NK-92 treated with Interleukin-12 subunit alpha and Interleukin-12 subunit beta, amount 100 ng/mL, for 24 hours (cell line): ENCODE results near the gene OSBPL9.
"Not testable (repeated sequence)": the region's sequence is repeated elsewhere in the genome, so short reads cannot be mapped to it uniquely, and the experiment has no call there.

Experiments
- DNase-seq: peaks from one replicate; lab custom pipeline; 2025; lab: John Stamatoyannopoulos, UW

Gene OSBPL9

GRCh38 chr1:51636764-51637522, 20.1 kb downstream of the OSBPL9 start:
- DNase-seq = no peak

GRCh38 chr1:51638350-51638749, 21.5 kb downstream of the OSBPL9 start:
- no peak for DNase-seq

- no peak for DNase-seq
Measured at GRCh38 chr1:51639694-51640093, 22.8 kb downstream of the OSBPL9 start.

GRCh38 chr1:51641096-51641495, 24.2 kb downstream of the OSBPL9 start:
- DNase-seq = no peak

GRCh38 chr1:51642739-51643142, 25.8 kb downstream of the OSBPL9 start:
- no peak for DNase-seq

GRCh38 chr1:51643362-51643761, 26.5 kb downstream of the OSBPL9 start:
- no peak for DNase-seq

- no peak for DNase-seq
Measured at GRCh38 chr1:51644020-51644419, 27.1 kb downstream of the OSBPL9 start.

- no peak for DNase-seq
Measured at GRCh38 chr1:51644533-51645197, 27.8 kb downstream of the OSBPL9 start.

GRCh38 chr1:51646592-51646991, 29.7 kb downstream of the OSBPL9 start:
- DNase-seq = not testable (repeated sequence)

- DNase-seq = no peak
Measured at GRCh38 chr1:51648180-51649109, 31.6 kb downstream of the OSBPL9 start.

GRCh38 chr1:51649593-51650091, 32.8 kb downstream of the OSBPL9 start:
- no peak for DNase-seq

GRCh38 chr1:51650198-51650597, 33.3 kb downstream of the OSBPL9 start:
- DNase-seq = no peak

GRCh38 chr1:51651552-51651942, 34.7 kb downstream of the OSBPL9 start:
- no peak for DNase-seq

- no peak for DNase-seq
Measured at GRCh38 chr1:51652599-51652998, 35.7 kb downstream of the OSBPL9 start.

GRCh38 chr1:51653127-51653526, 36.2 kb downstream of the OSBPL9 start:
- DNase-seq = no peak

GRCh38 chr1:51654000-51654399, 37.1 kb downstream of the OSBPL9 start:
- no peak for DNase-seq

- DNase-seq = no peak
Measured at GRCh38 chr1:51656374-51656773, 39.5 kb downstream of the OSBPL9 start.

- no peak for DNase-seq
Measured at GRCh38 chr1:51660580-51660979, 43.7 kb downstream of the OSBPL9 start.

GRCh38 chr1:51661081-51661518, 44.2 kb downstream of the OSBPL9 start:
- DNase-seq = no peak

GRCh38 chr1:51663105-51663504, 46.2 kb downstream of the OSBPL9 start:
- DNase-seq = no peak

GRCh38 chr1:51663721-51664120, 46.8 kb downstream of the OSBPL9 start:
- no peak for DNase-seq
